Left renal pelvis (tissue), 4 donors: Measurements from ENCODE around the gene CADM2. TPM values are rescaled to one million over a fixed set of nuclear protein-coding genes. Genes with fewer than 3 reads are reported as not detected.
"Not testable (repeated sequence)": the region's sequence is repeated elsewhere in the genome, so short reads cannot be mapped to it uniquely, and the experiment has no call there.

Experiments used
- DNase-seq, 4 donors: peaks; one replicate each; pipeline ENCODE4 v3.0.0-alpha.2; 2013; ENCODE audit warnings: low read depth in 4 of 4, low spot score in 3 of 4
- polyA plus RNA-seq, 4 donors: library from polyadenylated mRNA; unstranded; fragments of 120-200 nt; gene quantifications; one replicate each; pipeline ENCODE4 v1.2.1, GENCODE V29; 2013; ENCODE audit not compliant: insufficient read length in 4 of 4

CADM2 gene
- polyA plus RNA-seq, 4 donors = 0.27 to 6.4 (median 0.70) TPM

GRCh38 chr3:85432081-85432480, 473.3 kb downstream of the CADM2 start:
- DNase-seq = no peak

- DNase-seq = no peak
These were observed 474.5 kb downstream of the CADM2 start for GRCh38 chr3:85433319-85433718.

GRCh38 chr3:85455561-85456200, 496.9 kb downstream of the CADM2 start:
- no peak for DNase-seq

GRCh38 chr3:85474241-85474640, 515.5 kb downstream of the CADM2 start:
- no peak for DNase-seq

GRCh38 chr3:85475346-85475745, 516.6 kb downstream of the CADM2 start:
- no peak for DNase-seq

GRCh38 chr3:85476891-85477495, 518.2 kb downstream of the CADM2 start:
- no peak for DNase-seq

- no peak for DNase-seq
These were observed 522.8 kb downstream of the CADM2 start for GRCh38 chr3:85481411-85482212.

GRCh38 chr3:85482213-85482490, 523.4 kb downstream of the CADM2 start:
- DNase-seq = no peak

- no peak for DNase-seq
These were observed 525.2 kb downstream of the CADM2 start for GRCh38 chr3:85483986-85484385.

GRCh38 chr3:85487375-85487774, 528.6 kb downstream of the CADM2 start:
- no peak for DNase-seq

GRCh38 chr3:85495602-85496001, 536.8 kb downstream of the CADM2 start:
- no peak for DNase-seq

GRCh38 chr3:85498177-85498576, 539.4 kb downstream of the CADM2 start:
- no peak for DNase-seq

- no peak for DNase-seq
These were observed 543.5 kb downstream of the CADM2 start for GRCh38 chr3:85502148-85502875.

GRCh38 chr3:85504129-85504784, 545.5 kb downstream of the CADM2 start:
- not testable (repeated sequence) for DNase-seq

GRCh38 chr3:85504785-85505511, 546.2 kb downstream of the CADM2 start:
- not testable (repeated sequence) for DNase-seq

- DNase-seq = not testable (repeated sequence)
These were observed 548.3 kb downstream of the CADM2 start for GRCh38 chr3:85507052-85507451.

- DNase-seq = no peak
These were observed 549.9 kb downstream of the CADM2 start for GRCh38 chr3:85508659-85509058.

- no peak for DNase-seq
These were observed 557.4 kb downstream of the CADM2 start for GRCh38 chr3:85516146-85516545.

- no peak for DNase-seq
These were observed 565.3 kb downstream of the CADM2 start for GRCh38 chr3:85524104-85524503.

- DNase-seq = no peak
These were observed 566.5 kb downstream of the CADM2 start for GRCh38 chr3:85525264-85525663.
